ENCODE measurements around the gene TBL1XR1. TPM values are rescaled to one million over a fixed set of nuclear protein-coding genes. Genes with fewer than 3 reads are reported as not detected.

TBL1XR1 gene
- total RNA-seq, 1 donor from 2014 or later: 155 TPM

GRCh38 chr3:177135841-177136492 lies 61.3 kb downstream of the TBL1XR1 start:
- Mint-ChIP-seq H3K4me3 (no peak overlapping the region), H3K27ac (no peak overlapping the region), H3K27me3 (no peaks in the 10 kb centered on the region), H3K4me1 (ENCODE audit: unreplicated experiment) (peaks cover 35% of the 10 kb centered on the region), H3K9me3 (peaks cover 8% of the 10 kb centered on the region), H3K36me3 (peaks cover 42% of the 10 kb centered on the region)
- TF ChIP-seq, protein P1, sequence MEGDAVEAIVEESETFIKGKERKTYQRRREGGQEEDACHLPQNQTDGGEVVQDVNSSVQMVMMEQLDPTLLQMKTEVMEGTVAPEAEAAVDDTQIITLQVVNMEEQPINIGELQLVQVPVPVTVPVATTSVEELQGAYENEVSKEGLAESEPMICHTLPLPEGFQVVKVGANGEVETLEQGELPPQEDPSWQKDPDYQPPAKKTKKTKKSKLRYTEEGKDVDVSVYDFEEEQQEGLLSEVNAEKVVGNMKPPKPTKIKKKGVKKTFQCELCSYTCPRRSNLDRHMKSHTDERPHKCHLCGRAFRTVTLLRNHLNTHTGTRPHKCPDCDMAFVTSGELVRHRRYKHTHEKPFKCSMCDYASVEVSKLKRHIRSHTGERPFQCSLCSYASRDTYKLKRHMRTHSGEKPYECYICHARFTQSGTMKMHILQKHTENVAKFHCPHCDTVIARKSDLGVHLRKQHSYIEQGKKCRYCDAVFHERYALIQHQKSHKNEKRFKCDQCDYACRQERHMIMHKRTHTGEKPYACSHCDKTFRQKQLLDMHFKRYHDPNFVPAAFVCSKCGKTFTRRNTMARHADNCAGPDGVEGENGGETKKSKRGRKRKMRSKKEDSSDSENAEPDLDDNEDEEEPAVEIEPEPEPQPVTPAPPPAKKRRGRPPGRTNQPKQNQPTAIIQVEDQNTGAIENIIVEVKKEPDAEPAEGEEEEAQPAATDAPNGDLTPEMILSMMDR (conservative IDR thresholded peaks at IDR 0.05): no peak
- no peak for DNase-seq (ENCODE audit: extremely low spot score, unreplicated experiment)

- Mint-ChIP-seq H3K36me3 (peaks cover 47% of the 10 kb centered on the region), H3K9me3 (peaks cover 8% of the 10 kb centered on the region), H3K27me3 (no peaks in the 10 kb centered on the region), H3K4me1 (ENCODE audit: unreplicated experiment) (peaks cover 39% of the 10 kb centered on the region), H3K4me3 (no peak overlapping the region), H3K27ac (no peak overlapping the region)
- TF ChIP-seq, protein P1 (conservative IDR thresholded peaks at IDR 0.05): no peak
- no peak for DNase-seq (ENCODE audit: extremely low spot score, unreplicated experiment)
Measured at GRCh38 chr3:177134816-177135210, 62.5 kb downstream of the TBL1XR1 start.

DNA sequence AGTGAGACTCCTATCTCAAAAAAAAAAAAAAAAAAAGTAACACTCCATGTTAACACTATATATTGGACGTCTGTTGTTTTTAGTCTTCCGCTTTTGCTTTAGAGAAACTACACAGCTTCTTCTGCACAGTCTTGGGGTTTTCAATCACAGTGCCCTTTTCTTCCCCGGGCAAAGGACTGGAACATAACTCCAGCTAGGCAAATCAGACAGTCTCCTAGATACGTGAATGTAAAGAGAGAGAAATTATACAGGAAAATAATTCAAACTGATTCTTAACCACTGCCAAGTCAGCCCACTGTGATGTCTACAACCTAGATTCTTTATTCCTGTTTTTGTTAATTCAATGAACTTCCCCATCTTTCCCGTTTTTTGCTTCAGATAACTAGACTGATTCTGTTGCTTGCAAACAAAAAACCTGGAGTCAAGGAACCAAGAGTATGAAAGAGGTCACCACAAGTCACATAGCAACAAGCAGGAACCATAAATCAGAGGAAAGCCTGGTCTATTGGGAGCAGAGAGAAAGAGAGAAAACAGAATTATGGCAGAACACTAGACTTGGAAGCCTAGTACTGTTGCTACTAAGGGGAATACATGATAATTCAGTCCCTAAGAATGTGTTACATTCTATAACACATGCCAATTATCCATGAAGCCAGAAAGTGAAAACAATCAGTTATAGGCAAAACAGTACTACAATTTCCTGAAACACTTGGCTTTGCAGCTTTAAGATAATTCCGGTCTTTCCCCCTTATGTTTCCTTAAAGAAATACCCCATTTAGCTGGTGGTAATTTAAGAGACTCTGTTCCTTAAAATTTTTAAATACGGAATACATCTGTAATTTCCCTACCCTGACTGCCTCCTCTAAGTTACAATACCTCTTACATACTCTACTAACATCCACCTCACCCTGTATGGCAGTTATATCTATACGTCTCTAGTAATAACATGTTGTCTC lies 63.1 kb downstream of the TBL1XR1 start:
- Mint-ChIP-seq H3K4me1 (ENCODE audit: unreplicated experiment) (peaks cover 39% of the 10 kb centered on the region), H3K27ac (peak overlapping the region; percentile 11), H3K9me3 (peaks cover 8% of the 10 kb centered on the region)

GRCh38 chr3:177131927-177132636 lies 65.2 kb downstream of the TBL1XR1 start:
- Mint-ChIP-seq H3K36me3 (peaks cover 45% of the 10 kb centered on the region), H3K27me3 (no peaks in the 10 kb centered on the region), H3K4me1 (ENCODE audit: unreplicated experiment) (peaks cover 32% of the 10 kb centered on the region), H3K27ac (peak overlapping the region; percentile 13), H3K9me3 (peaks cover 13% of the 10 kb centered on the region), H3K4me3 (peak overlapping the region; percentile 9)
- no peak for DNase-seq (ENCODE audit: extremely low spot score, unreplicated experiment)
- TF ChIP-seq, protein P1 (conservative IDR thresholded peaks at IDR 0.05): no peak

More for the DNA sequence above, 63.1 kb downstream of the TBL1XR1 start:
- no peaks in the 10 kb centered on the region for H3K27me3 Mint-ChIP-seq
- H3K4me3 Mint-ChIP-seq: peak overlapping the region; percentile 26
- peaks cover 47% of the 10 kb centered on the region for H3K36me3 Mint-ChIP-seq
- no peak for DNase-seq (ENCODE audit: extremely low spot score, unreplicated experiment)
- TF ChIP-seq, protein P1 (conservative IDR thresholded peaks at IDR 0.05): no peak

DNA sequence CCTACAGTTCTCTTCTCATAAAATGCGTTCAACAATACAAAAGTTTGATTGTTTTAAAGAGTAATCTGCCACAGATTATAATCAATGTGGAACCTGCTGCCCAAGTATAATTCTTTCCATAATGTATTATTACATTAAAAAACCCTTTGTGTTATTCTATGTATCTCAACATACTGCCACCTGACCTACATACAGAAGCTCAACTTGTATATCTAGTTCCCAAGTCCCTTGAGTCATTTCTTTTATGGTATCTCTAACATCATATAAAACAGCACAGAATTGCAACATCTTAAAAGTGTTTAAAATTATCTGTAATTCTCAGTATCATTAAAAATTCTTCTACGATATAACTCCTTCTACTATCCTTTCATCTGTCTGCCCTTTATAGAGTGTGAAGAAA lies 70.3 kb downstream of the TBL1XR1 start:
- Mint-ChIP-seq H3K9me3 (peaks cover 14% of the 10 kb centered on the region), H3K4me1 (ENCODE audit: unreplicated experiment) (peaks cover 32% of the 10 kb centered on the region), H3K4me3 (no peak overlapping the region), H3K27me3 (no peaks in the 10 kb centered on the region), H3K36me3 (peaks cover 35% of the 10 kb centered on the region), H3K27ac (no peak overlapping the region)
- TF ChIP-seq, protein P1 (conservative IDR thresholded peaks at IDR 0.05): no peak
- DNase-seq (ENCODE audit: extremely low spot score, unreplicated experiment): no peak

Measured in type B pancreatic cell (in vitro differentiated cells).